AG04449 (cell line): ENCODE measurements around the gene TAGLN2.

ENCODE experiments used
- CTCF ChIA-PET: fragments of 350-600 bp; formaldehyde crosslinking; extraction: SDS; loops from one replicate; lab custom pipeline; 2021; ENCODE audit warnings: antibody characterized with exemption; lab: Yijun Ruan, JAX
- POLR2A ChIA-PET: fragments of 400-600, 350-600 bp; formaldehyde crosslinking; extraction: SDS; loops from one replicate; lab custom pipeline; 2020; ENCODE audit warnings: antibody characterized with exemption, inconsistent platforms; lab: Yijun Ruan, JAX
- DNase-seq: peaks from one replicate; pipeline ENCODE4 v3.0.0-alpha.2; 2010; ENCODE audit warnings: low read depth, low spot score
- H3K4me3 ChIP-seq: 2 replicates; pipeline ENCODE4 v1.5.1; 2011; ENCODE audit warnings: low read depth, mild to moderate bottlenecking, control low read depth, low read length
- TF ChIP-seq, protein P1 (sequence below): IDR thresholded peaks from one replicate; pipeline ENCODE4 v1.5.1; 2011; ENCODE audit warnings: mild to moderate bottlenecking, moderate library complexity, low read length, control low read depth, inconsistent platforms; ENCODE audit not compliant: insufficient read depth; ENCODE audit errors: missing control alignments

The TAGLN2 gene

DNA sequence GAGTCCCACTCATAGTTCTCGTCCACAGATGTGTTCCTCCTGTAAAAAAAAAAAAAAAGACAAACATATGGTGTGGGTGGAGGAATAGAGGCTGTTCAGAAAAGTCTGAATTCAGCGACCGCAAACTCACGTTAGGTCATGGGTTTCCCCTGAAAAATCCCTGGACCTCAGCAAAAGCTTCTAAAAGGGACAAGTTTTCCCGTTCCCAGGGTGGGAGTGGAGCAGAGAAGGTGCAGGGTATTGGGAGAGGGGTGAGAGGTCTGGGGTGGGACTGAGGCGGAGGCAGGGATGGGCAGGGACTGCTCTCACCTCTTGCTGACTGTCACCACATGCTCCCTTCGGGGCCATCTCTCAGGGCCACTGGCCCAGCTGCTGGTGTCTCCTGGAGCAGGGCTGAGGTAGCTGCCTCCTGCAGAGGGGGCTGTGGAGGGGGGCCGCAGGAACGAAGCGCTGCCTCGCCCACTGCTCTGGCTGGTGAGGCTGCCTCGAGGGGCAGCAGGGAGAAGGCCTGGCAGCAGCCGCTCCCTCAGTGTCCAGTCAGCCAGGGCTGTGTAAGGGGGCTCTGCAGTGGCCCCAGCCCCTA, 2.6 kb upstream of the TAGLN2 start:
- H3K4me3 ChIP-seq, result no peak overlapping the region
- TF ChIP-seq, protein P1, sequence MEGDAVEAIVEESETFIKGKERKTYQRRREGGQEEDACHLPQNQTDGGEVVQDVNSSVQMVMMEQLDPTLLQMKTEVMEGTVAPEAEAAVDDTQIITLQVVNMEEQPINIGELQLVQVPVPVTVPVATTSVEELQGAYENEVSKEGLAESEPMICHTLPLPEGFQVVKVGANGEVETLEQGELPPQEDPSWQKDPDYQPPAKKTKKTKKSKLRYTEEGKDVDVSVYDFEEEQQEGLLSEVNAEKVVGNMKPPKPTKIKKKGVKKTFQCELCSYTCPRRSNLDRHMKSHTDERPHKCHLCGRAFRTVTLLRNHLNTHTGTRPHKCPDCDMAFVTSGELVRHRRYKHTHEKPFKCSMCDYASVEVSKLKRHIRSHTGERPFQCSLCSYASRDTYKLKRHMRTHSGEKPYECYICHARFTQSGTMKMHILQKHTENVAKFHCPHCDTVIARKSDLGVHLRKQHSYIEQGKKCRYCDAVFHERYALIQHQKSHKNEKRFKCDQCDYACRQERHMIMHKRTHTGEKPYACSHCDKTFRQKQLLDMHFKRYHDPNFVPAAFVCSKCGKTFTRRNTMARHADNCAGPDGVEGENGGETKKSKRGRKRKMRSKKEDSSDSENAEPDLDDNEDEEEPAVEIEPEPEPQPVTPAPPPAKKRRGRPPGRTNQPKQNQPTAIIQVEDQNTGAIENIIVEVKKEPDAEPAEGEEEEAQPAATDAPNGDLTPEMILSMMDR, result peak; percentile 2
- DNase-seq, result no peak
- ChIA-PET CTCF (interaction anchor here (0.8 to 23.7 kb wide), 3 partner anchors 9 to 81 kb away, joined by 3 to 1031 read pairs (median 109); partner anchors contain the start of gene IGSF9), POLR2A (interaction anchor here (0.6 to 1.2 kb wide), 2 partner anchors 11 to 12 kb away, joined by 3 read pairs; no protein-coding TSS in a partner anchor)

DNA sequence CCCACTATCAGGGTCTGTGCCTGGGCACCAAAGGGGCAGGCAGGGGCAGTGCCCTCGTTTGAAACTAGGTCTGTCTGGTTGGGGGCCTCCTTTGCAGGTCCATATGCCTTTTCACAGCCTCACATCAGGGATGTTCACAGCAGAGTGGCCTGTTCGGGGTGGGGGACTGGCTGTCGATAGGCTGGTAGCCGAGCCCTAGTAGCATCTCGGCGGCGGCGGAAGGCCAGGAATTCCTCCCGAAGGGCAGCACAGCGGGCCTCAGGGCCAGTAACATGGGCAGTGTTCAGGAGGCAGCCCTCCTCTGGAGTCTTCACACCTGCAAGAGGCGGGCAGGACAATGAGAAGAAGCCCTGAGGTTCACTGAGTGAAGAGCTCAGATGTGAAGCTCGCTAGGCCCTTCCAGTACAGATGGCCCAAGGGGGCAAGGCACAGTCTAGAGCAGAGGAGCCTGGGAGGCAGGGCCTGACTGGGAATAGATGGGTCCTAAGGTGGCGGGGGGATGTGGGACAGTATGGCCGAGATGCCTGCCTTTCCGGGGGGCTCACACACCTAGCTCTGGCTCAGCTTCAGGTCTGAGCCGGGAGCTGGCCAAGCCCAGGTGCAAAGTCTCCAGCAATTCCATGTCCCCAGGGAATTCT, 2.0 kb upstream of the TAGLN2 start:
- no peak for DNase-seq
- POLR2A ChIA-PET, result interaction anchor here (0.6 to 1.2 kb wide), 2 partner anchors 11 to 12 kb away, joined by 3 read pairs; no protein-coding TSS in a partner anchor
- CTCF ChIA-PET, result interaction anchor here (0.8 to 23.7 kb wide), 4 partner anchors 10 to 82 kb away, joined by 3 to 1031 read pairs (median 56); partner anchors contain the start of gene IGSF9
- no peak overlapping the region for H3K4me3 ChIP-seq
- TF ChIP-seq, protein P1, result no peak

DNA sequence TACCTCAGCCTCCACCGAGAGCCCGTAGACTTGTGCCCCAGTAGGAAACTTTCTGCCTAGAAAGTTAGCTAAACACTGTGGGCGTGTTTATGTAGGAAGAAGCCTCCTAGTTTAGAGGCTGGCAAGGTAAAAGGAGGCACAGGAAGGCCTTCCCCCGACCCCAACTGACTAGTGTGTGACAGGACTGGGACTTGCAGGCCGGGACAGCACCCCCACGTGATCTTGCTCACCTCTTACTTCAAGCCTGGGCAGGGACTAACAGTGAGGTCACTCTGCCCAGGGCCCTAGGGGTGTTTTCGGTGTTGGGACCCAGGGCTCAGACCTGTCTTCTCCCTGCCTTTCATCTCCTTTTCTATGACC, 392 bp upstream of the TAGLN2 start:
- DNase-seq, result no peak
- H3K4me3 ChIP-seq, result peak overlapping the region; percentile 99
- TF ChIP-seq, protein P1, result no peak
- ChIA-PET POLR2A (interaction anchor here (0.7 to 2.7 kb wide), 9 partner anchors 8 to 156 kb away, joined by 4 to 18 read pairs (median 5); partner anchors contain the start of gene KCNJ9), CTCF (interaction anchor here (1.2 to 23.7 kb wide), 5 partner anchors 11 to 127 kb away, joined by 3 to 1031 read pairs (median 33); no protein-coding TSS in a partner anchor)

DNA sequence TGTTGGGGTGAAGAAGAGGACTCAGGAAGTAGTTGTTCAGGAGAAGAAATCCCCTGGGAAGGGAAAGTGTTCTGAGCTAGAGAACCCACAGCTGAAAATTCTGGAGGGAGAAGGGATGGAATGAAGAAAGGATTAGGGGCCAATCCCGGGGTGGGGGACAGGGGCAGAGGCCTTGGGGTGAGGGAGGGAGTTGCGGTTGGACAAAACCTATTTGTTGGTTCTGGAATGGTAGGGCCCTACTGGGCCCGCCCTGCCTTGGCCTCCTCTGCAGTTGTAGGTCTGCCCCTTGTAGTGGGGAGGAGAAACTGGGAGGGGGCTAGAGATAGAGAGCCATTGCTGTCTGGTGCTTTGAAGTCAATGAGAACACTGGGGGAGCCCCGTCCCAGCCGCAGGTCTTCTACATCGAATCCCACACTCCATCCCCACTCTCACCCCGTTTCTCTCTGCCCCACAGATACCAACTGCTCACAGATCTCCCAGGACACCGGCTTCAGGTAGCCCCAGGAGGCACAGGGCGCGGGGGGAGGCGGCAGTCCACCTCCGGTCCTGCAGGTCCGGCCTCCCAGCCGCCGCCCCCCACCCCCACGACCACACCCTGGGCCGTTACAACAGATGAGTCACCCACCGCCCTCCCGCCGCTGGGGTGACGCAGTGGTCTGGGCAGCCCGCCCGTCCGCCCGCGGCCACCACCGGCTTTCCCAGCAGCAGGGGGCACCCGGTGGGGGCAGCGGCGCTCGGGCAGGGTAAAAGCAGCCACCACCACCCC, 1.1 kb downstream of the TAGLN2 start:
- POLR2A ChIA-PET, result interaction anchor here (0.7 to 2.7 kb wide), 11 partner anchors 8 to 694 kb away, joined by 3 to 18 read pairs (median 5); partner anchors contain the start of gene KCNJ9
- DNase-seq, result peak; percentile 52
- CTCF ChIA-PET, result interaction anchor here (1.0 to 23.7 kb wide), 8 partner anchors 13 to 452 kb away, joined by 3 to 1031 read pairs (median 7); no protein-coding TSS in a partner anchor
- peak overlapping the region; percentile 99 for H3K4me3 ChIP-seq
- TF ChIP-seq, protein P1, result peak; percentile 30

DNA sequence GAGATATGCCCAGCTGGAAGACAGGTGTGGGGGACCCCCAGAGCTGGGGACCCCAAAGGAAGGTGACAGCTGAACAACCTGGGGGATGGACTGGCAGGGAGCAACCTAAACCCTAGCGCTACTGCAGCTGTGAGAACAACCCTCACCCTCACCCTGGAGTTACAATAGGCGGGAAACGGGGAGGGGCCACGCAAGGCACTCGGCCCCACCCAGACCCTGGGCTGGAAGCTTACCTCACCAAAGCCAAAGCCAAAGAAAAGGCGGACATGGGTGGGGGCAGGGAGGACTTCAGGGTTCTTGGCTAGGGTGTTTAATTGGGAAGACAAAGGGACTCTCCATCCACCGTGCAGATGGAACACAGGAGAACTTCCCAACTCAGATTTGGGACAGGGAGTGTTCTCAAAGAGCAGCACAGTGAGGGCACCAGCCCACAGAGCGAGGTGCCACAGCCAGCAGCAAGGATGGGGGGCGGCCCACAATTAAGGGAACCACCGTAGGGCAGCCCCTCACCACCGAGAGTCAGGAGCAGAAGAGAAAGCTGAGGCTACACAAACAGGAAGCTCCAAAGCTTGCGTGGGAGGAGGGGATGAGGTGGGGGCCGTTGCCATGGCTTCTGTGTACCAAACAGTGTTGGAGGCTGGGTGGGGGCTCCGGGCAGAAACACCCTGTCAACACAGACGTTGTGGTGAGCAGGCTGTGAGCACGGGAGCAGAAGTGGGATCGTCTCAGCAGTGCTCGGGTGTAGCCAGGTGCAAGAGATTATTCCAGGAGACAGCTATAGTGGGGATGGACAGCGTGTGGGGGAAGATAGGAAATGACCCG, 1.9 kb downstream of the TAGLN2 start:
- TF ChIP-seq, protein P1, result no peak
- ChIA-PET CTCF (interaction anchor here (1.0 to 23.7 kb wide), 7 partner anchors 14 to 452 kb away, joined by 3 to 1031 read pairs (median 6); no protein-coding TSS in a partner anchor), POLR2A (interaction anchor here (0.7 to 2.7 kb wide), 4 partner anchors 8 to 693 kb away, joined by 3 to 18 read pairs (median 6); no protein-coding TSS in a partner anchor)
- no peak for DNase-seq
- H3K4me3 ChIP-seq, result peak overlapping the region; percentile 99
